Measurements from ENCODE around the gene MYBPH.
A peak's percentile ranks its signal among the peaks of the same experiment; 100 is the strongest.

MYBPH gene

GRCh38 chr1:203174324-203174985 lies 1.2 kb downstream of the MYBPH start:
- no peak overlapping the region for H3K9ac ChIP-seq (ENCODE audit: low read length)
- H2BK15ac ChIP-seq (ENCODE audit: low read depth, poor library complexity, severe bottlenecking), result no peak overlapping the region
- no peak overlapping the region for H2AFZ ChIP-seq (ENCODE audit: low read depth, low read length)
- H4K91ac ChIP-seq (ENCODE audit: low read length), result peak overlapping the region; percentile 24
- no peak overlapping the region for H2BK5ac ChIP-seq (ENCODE audit: low read depth, low read length, poor library complexity, severe bottlenecking)
- peak overlapping the region in 1 of 2 experiments; percentile 16 for H3K14ac ChIP-seq (ENCODE audit: low read length in 2 of 2)
- H3K4me3 ChIP-seq (ENCODE audit: insufficient read depth in 1 of 2, low read depth in 1 of 2, low read length in 2 of 2), result no peak overlapping the region
- no peak overlapping the region for H3K23ac ChIP-seq (ENCODE audit: low read length in 2 of 2)
- no peak overlapping the region for H3K27ac ChIP-seq (ENCODE audit: low read length, poor library complexity, severe bottlenecking)
- peak overlapping the region; percentile 6 to 40 for H2BK12ac ChIP-seq (ENCODE audit: low read length in 2 of 2)
- H4K8ac ChIP-seq (ENCODE audit: low read length), result no peak overlapping the region
- no peaks in the 10 kb centered on the region for H3K79me1 ChIP-seq (replicated peaks; ENCODE audit: low read length, poor library complexity, severe bottlenecking)
- H3K27me3 ChIP-seq (ENCODE audit: control insufficient read depth in 1 of 2, insufficient read depth in 1 of 2, low read length in 2 of 2), result no peaks in the 10 kb centered on the region
- no peak overlapping the region for H3K4ac ChIP-seq (ENCODE audit: low read depth in 1 of 2, low read length in 2 of 2)
- H3K4me2 ChIP-seq (ENCODE audit: low read length, poor library complexity, severe bottlenecking), result no peak overlapping the region
- H2AK5ac ChIP-seq (ENCODE audit: low read length, severe bottlenecking), result no peak overlapping the region
- peaks cover 7 to 10% of the 10 kb centered on the region in 2 experiments for H3K36me3 ChIP-seq (ENCODE audit: control insufficient read depth in 1 of 2, insufficient read depth in 2 of 2, low read depth in 1 of 2, low read length in 2 of 2)
- H3K4me1 ChIP-seq (ENCODE audit: control insufficient read depth, insufficient read depth, low read depth, low read length), result peaks cover 47% of the 10 kb centered on the region
- peak overlapping the region in 1 of 2 experiments; percentile 22 for H3K18ac ChIP-seq (ENCODE audit: low read depth in 1 of 2, low read length in 2 of 2)
- H3K9me3 ChIP-seq (ENCODE audit: control insufficient read depth, low read length), result no peaks in the 10 kb centered on the region
- no peak overlapping the region for H2BK120ac ChIP-seq (ENCODE audit: low read depth, low read length)
- no peak for DNase-seq
- WGBS, result 95% methylated on average over 12 of the region's 12 CpGs

DNA sequence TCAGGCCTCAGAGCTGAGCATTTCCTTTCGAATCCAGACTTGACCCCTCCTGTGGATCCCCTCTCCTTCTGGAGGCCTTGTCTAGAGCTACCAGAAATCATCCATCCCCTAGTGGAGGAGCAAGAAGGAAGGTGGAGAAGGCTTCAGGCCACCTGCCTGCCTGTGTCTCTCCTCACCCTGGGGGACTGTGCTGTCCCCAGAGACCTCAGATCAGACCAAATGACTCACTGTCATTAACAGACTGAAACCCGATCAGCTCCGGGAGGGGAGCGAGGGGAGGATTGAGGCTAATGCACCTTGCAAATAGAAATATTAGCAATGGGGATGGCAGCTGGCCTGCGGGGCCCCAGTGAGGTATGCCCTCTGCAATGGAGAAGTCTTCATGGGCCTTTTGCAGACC lies 2.1 kb downstream of the MYBPH start:
- 80% methylated on average over 5 of the region's 5 CpGs for WGBS
- Histone ChIP-seq H2BK15ac (ENCODE audit: low read depth, poor library complexity, severe bottlenecking) (no peak overlapping the region), H4K8ac (ENCODE audit: low read length) (no peak overlapping the region), H3K27me3 (ENCODE audit: control insufficient read depth in 1 of 2, insufficient read depth in 1 of 2, low read length in 2 of 2) (no peaks in the 10 kb centered on the region), H3K14ac (ENCODE audit: low read length in 2 of 2) (no peak overlapping the region), H3K36me3 (ENCODE audit: control insufficient read depth in 1 of 2, insufficient read depth in 2 of 2, low read depth in 1 of 2, low read length in 2 of 2) (peaks cover 0 to 17% of the 10 kb centered on the region in 2 experiments), H3K4me3 (ENCODE audit: insufficient read depth in 1 of 2, low read depth in 1 of 2, low read length in 2 of 2) (no peak overlapping the region), H4K91ac (ENCODE audit: low read length) (no peak overlapping the region), H2BK120ac (ENCODE audit: low read depth, low read length) (no peak overlapping the region), H3K18ac (ENCODE audit: low read depth in 1 of 2, low read length in 2 of 2) (no peak overlapping the region), H2BK12ac (ENCODE audit: low read length in 2 of 2) (peak overlapping the region in 1 of 2 experiments; percentile 15), H3K9ac (ENCODE audit: low read length) (no peak overlapping the region), H3K79me1 (replicated peaks; ENCODE audit: low read length, poor library complexity, severe bottlenecking) (no peaks in the 10 kb centered on the region), H3K27ac (ENCODE audit: low read length, poor library complexity, severe bottlenecking) (no peak overlapping the region), H3K9me3 (ENCODE audit: control insufficient read depth, low read length) (no peaks in the 10 kb centered on the region), H3K4ac (ENCODE audit: low read depth in 1 of 2, low read length in 2 of 2) (no peak overlapping the region), H3K23ac (ENCODE audit: low read length in 2 of 2) (no peak overlapping the region), H2AFZ (ENCODE audit: low read depth, low read length) (no peak overlapping the region), H3K4me1 (ENCODE audit: control insufficient read depth, insufficient read depth, low read depth, low read length) (peaks cover 47% of the 10 kb centered on the region), H3K4me2 (ENCODE audit: low read length, poor library complexity, severe bottlenecking) (no peak overlapping the region), H2AK5ac (ENCODE audit: low read length, severe bottlenecking) (peak overlapping the region; percentile 21), H2BK5ac (ENCODE audit: low read depth, low read length, poor library complexity, severe bottlenecking) (no peak overlapping the region)
- no peak for DNase-seq

DNA sequence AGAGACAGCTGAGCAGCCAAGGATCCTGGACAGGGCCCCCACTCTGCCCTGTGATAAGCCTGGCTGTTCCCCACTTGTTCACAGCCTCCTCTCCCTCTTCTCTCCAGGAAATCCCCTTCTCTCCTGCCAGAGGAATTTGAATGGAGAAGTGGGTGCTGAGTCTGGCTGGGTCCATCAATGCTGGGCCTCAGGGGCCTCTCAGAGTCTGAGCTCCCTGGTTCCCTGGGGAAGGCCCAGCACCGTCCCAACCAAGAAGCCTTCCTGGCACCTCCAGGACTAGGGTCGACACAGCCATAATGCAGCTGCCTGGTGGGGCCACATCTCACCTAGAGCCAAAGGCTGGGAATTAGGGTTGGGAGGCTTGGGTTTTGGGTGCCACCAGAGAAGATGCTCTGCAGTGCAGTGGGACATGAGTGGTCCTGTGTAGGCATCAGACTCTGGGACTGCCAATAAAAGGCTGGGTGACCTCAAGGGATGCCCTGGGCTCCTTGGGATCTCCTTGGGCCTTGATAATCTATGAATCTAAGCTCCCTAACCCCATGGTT lies 2.5 kb downstream of the MYBPH start:
- H3K4me1 ChIP-seq (ENCODE audit: control insufficient read depth, insufficient read depth, low read depth, low read length), result peaks cover 44% of the 10 kb centered on the region
- no peak overlapping the region for H2BK120ac ChIP-seq (ENCODE audit: low read depth, low read length)
- no peaks in the 10 kb centered on the region for H3K9me3 ChIP-seq (ENCODE audit: control insufficient read depth, low read length)
- no peak overlapping the region for H2BK5ac ChIP-seq (ENCODE audit: low read depth, low read length, poor library complexity, severe bottlenecking)
- H3K4me3 ChIP-seq (ENCODE audit: insufficient read depth in 1 of 2, low read depth in 1 of 2, low read length in 2 of 2), result no peak overlapping the region
- no peak overlapping the region for H4K91ac ChIP-seq (ENCODE audit: low read length)
- peaks cover 0 to 22% of the 10 kb centered on the region in 2 experiments for H3K36me3 ChIP-seq (ENCODE audit: control insufficient read depth in 1 of 2, insufficient read depth in 2 of 2, low read depth in 1 of 2, low read length in 2 of 2)
- H3K27me3 ChIP-seq (ENCODE audit: control insufficient read depth in 1 of 2, insufficient read depth in 1 of 2, low read length in 2 of 2), result no peaks in the 10 kb centered on the region
- H3K9ac ChIP-seq (ENCODE audit: low read length), result no peak overlapping the region
- H3K4ac ChIP-seq (ENCODE audit: low read depth in 1 of 2, low read length in 2 of 2), result no peak overlapping the region
- no peak overlapping the region for H3K4me2 ChIP-seq (ENCODE audit: low read length, poor library complexity, severe bottlenecking)
- no peak overlapping the region for H3K27ac ChIP-seq (ENCODE audit: low read length, poor library complexity, severe bottlenecking)
- no peak overlapping the region for H2BK15ac ChIP-seq (ENCODE audit: low read depth, poor library complexity, severe bottlenecking)
- H2BK12ac ChIP-seq (ENCODE audit: low read length in 2 of 2), result peak overlapping the region; percentile 15 to 35
- H3K79me1 ChIP-seq (replicated peaks; ENCODE audit: low read length, poor library complexity, severe bottlenecking), result peaks cover 2% of the 10 kb centered on the region
- H4K8ac ChIP-seq (ENCODE audit: low read length), result no peak overlapping the region
- no peak overlapping the region for H3K14ac ChIP-seq (ENCODE audit: low read length in 2 of 2)
- H3K23ac ChIP-seq (ENCODE audit: low read length in 2 of 2), result no peak overlapping the region
- H2AFZ ChIP-seq (ENCODE audit: low read depth, low read length), result no peak overlapping the region
- no peak overlapping the region for H3K18ac ChIP-seq (ENCODE audit: low read depth in 1 of 2, low read length in 2 of 2)
- H2AK5ac ChIP-seq (ENCODE audit: low read length, severe bottlenecking), result peak overlapping the region; percentile 21
- 91% methylated on average over 2 of the region's 2 CpGs for WGBS
- DNase-seq, result no peak

DNA sequence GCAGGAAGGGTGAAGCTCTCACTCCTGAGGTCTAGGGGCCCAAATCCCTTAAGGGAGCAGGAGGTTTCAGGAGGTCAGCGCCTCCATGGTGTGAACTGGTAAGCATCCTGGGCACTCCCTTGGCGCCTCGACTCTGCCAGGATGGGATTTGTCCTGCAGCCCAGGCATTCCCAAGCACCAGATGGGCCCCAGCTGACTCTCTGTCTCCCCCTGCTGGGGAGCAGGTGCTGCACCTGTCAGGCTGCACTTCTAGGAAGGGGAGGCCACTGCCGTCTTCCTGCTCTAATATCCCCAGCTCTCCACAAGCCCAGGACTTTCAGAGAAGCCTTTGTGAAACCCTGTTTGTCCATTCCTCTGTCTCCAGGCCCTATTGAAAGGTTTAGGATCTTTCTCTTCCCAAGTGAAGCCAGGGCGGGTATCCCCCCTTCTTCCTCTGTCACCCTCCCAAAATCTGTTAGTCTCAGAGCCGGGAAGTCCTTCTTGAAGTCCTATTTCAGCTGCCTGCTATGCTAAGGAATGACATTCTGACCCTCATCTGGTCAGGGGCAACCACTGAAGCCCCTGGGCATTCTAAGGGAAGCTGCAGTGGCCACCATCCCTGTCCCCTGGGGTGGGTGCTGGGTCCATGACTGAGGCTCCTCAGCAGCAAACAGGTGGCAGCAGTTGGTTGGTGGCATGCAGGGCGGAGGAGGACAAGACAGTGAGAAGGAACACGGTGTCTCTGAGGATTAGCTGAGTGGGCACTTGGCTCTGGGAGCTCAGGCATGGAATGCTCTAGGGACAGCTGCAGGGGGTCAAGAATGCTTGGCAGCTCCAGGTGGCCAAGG lies 3.2 kb downstream of the MYBPH start:
- Histone ChIP-seq H2AFZ (ENCODE audit: low read depth, low read length) (no peak overlapping the region), H3K4ac (ENCODE audit: low read depth in 1 of 2, low read length in 2 of 2) (no peak overlapping the region), H3K9ac (ENCODE audit: low read length) (no peak overlapping the region), H4K8ac (ENCODE audit: low read length) (no peak overlapping the region), H3K9me3 (ENCODE audit: control insufficient read depth, low read length) (no peaks in the 10 kb centered on the region), H3K4me3 (ENCODE audit: insufficient read depth in 1 of 2, low read depth in 1 of 2, low read length in 2 of 2) (no peak overlapping the region), H3K36me3 (ENCODE audit: control insufficient read depth in 1 of 2, insufficient read depth in 2 of 2, low read depth in 1 of 2, low read length in 2 of 2) (peaks cover 0 to 28% of the 10 kb centered on the region in 2 experiments), H2BK5ac (ENCODE audit: low read depth, low read length, poor library complexity, severe bottlenecking) (peak overlapping the region; percentile 67), H3K14ac (ENCODE audit: low read length in 2 of 2) (no peak overlapping the region), H3K27ac (ENCODE audit: low read length, poor library complexity, severe bottlenecking) (no peak overlapping the region), H2BK15ac (ENCODE audit: low read depth, poor library complexity, severe bottlenecking) (no peak overlapping the region), H3K27me3 (ENCODE audit: control insufficient read depth in 1 of 2, insufficient read depth in 1 of 2, low read length in 2 of 2) (no peaks in the 10 kb centered on the region), H2BK120ac (ENCODE audit: low read depth, low read length) (no peak overlapping the region), H3K4me1 (ENCODE audit: control insufficient read depth, insufficient read depth, low read depth, low read length) (peaks cover 39% of the 10 kb centered on the region), H2AK5ac (ENCODE audit: low read length, severe bottlenecking) (peak overlapping the region; percentile 32), H3K18ac (ENCODE audit: low read depth in 1 of 2, low read length in 2 of 2) (no peak overlapping the region), H2BK12ac (ENCODE audit: low read length in 2 of 2) (peak overlapping the region; percentile 12 to 35), H3K4me2 (ENCODE audit: low read length, poor library complexity, severe bottlenecking) (no peak overlapping the region), H3K79me1 (replicated peaks; ENCODE audit: low read length, poor library complexity, severe bottlenecking) (peaks cover 5% of the 10 kb centered on the region), H4K91ac (ENCODE audit: low read length) (peak overlapping the region; percentile 4), H3K23ac (ENCODE audit: low read length in 2 of 2) (no peak overlapping the region)
- 66% methylated on average over 8 of the region's 8 CpGs for WGBS
- peak; percentile 48 for DNase-seq
